CD4-positive, alpha-beta T cell (primary cell): ENCODE results near the gene LHFPL3. TPM values are rescaled to one million over a fixed set of nuclear protein-coding genes. Genes with fewer than 3 reads are reported as not detected.

ENCODE experiments used
- ATAC-seq: fragments of 200-7000 bp; cut with Tn5 transposase; one replicate; pipeline ENCODE4 v1.10.0; 2022; ENCODE audit warnings: mild to moderate bottlenecking; ENCODE audit not compliant: poor library complexity
- CTCF ChIA-PET: fragments of 350-600 bp; sonication (Branson Sonifier 250); formaldehyde crosslinking; loops from one replicate; lab custom pipeline; 2021; ENCODE audit warnings: antibody characterized with exemption, inconsistent platforms; lab: Charles Lee
- POLR2A ChIA-PET: fragments of 350-600 bp; sonication (Branson Sonifier 250); formaldehyde crosslinking; loops from one replicate; lab custom pipeline; 2021; ENCODE audit warnings: antibody characterized with exemption, inconsistent platforms; lab: Charles Lee
- DNase-seq, 14 experiments: peaks; one replicate each; pipeline ENCODE4 v3.0.0-alpha.2; 2013 to 2020; ENCODE audit warnings: mixed read lengths in 2 of 14
- H3K27ac ChIP-seq, 2 donors: one replicate each; pipeline versions ENCODE4 v1.5.1 to v1.7.0; 2013; ENCODE audit warnings: low read length in 2 of 2, low read depth in 1 of 2, mild to moderate bottlenecking in 1 of 2
- H3K27me3 ChIP-seq, 2 experiments: 1 replicate in 1 of 2; 2 replicates in 1 of 2; pipeline versions ENCODE4 v1.6.1 to v1.7.0; 2013; ENCODE audit warnings: low read length in 2 of 2, control low read depth in 1 of 2, mild to moderate bottlenecking in 1 of 2, moderate library complexity in 1 of 2; ENCODE audit not compliant: insufficient read depth in 2 of 2, control insufficient read depth in 1 of 2
- H3K36me3 ChIP-seq: one replicate; pipeline ENCODE4 v1.6.1; 2013; ENCODE audit warnings: low read length, control low read depth; ENCODE audit not compliant: insufficient read depth
- H3K4me1 ChIP-seq: one replicate; pipeline ENCODE4 v1.6.1; 2013; ENCODE audit warnings: low read length, control low read depth; ENCODE audit not compliant: insufficient read depth
- H3K4me3 ChIP-seq: one replicate; pipeline ENCODE4 v1.5.1; 2013; ENCODE audit warnings: mild to moderate bottlenecking, low read length, moderate library complexity
- H3K9me3 ChIP-seq, 2 experiments: 1 replicate in 1 of 2; 2 replicates in 1 of 2; pipeline versions ENCODE4 v1.6.1 to v1.7.0; 2013; ENCODE audit warnings: low read length in 2 of 2, mild to moderate bottlenecking in 2 of 2, control low read depth in 1 of 2, moderate library complexity in 1 of 2; ENCODE audit not compliant: control insufficient read depth in 1 of 2, insufficient read depth in 1 of 2
- H3K27ac Mint-ChIP-seq: one replicate; pipeline ENCODE4 v1.8.0; 2020; ENCODE audit warnings: mixed read lengths
- H3K27me3 Mint-ChIP-seq: one replicate; pipeline ENCODE4 v1.8.0; 2021; ENCODE audit warnings: mixed read lengths
- H3K36me3 Mint-ChIP-seq: one replicate; pipeline ENCODE4 v1.8.0; 2021; ENCODE audit warnings: low read depth, mixed read lengths
- H3K4me1 Mint-ChIP-seq: one replicate; pipeline ENCODE4 v1.8.0; 2021; ENCODE audit warnings: low read depth, mixed read lengths
- H3K4me3 Mint-ChIP-seq: one replicate; pipeline ENCODE4 v1.8.0; 2020; ENCODE audit warnings: mild to moderate bottlenecking, mixed read lengths
- H3K9me3 Mint-ChIP-seq: one replicate; pipeline ENCODE4 v1.8.0; 2020; ENCODE audit warnings: mixed read lengths
- intact Hi-C, 2 experiments: fragments of 100-400 bp; cut with DNase I in 1 of 2; cut with micrococcal nuclease in 1 of 2; formaldehyde crosslinking; loops; one replicate each; pipeline versions ENCODE4 v1.15.1 to v1.9.0; 2023 to 2025; cut with DNase I, micrococcal nuclease
- total RNA-seq, 174 experiments: library from RNA in 2 of 174; stranded (reverse) in 2 of 174; gene quantifications; one replicate each; pipeline ENCODE4 v1.2.3 and lab custom pipeline; 2021 to 2026
- TF ChIP-seq, protein P1 (sequence below): fragments of 200-600 bp; IDR thresholded peaks from one replicate; pipeline ENCODE4 v1.8.0; 2022; ENCODE audit warnings: antibody characterized with exemption, mild to moderate bottlenecking

LHFPL3 gene
- total RNA-seq, 2 experiments from 2014 or later = not detected

- TF ChIP-seq, protein P1, sequence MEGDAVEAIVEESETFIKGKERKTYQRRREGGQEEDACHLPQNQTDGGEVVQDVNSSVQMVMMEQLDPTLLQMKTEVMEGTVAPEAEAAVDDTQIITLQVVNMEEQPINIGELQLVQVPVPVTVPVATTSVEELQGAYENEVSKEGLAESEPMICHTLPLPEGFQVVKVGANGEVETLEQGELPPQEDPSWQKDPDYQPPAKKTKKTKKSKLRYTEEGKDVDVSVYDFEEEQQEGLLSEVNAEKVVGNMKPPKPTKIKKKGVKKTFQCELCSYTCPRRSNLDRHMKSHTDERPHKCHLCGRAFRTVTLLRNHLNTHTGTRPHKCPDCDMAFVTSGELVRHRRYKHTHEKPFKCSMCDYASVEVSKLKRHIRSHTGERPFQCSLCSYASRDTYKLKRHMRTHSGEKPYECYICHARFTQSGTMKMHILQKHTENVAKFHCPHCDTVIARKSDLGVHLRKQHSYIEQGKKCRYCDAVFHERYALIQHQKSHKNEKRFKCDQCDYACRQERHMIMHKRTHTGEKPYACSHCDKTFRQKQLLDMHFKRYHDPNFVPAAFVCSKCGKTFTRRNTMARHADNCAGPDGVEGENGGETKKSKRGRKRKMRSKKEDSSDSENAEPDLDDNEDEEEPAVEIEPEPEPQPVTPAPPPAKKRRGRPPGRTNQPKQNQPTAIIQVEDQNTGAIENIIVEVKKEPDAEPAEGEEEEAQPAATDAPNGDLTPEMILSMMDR = no peak
- Mint-ChIP-seq H3K27me3 (no peaks in the 10 kb centered on the region), H3K4me3 (no peak overlapping the region), H3K36me3 (no peaks in the 10 kb centered on the region), H3K27ac (no peak overlapping the region), H3K4me1 (no peaks in the 10 kb centered on the region), H3K9me3 (no peaks in the 10 kb centered on the region)
- no peak overlapping the region for H3K27ac ChIP-seq
- no peak overlapping the region for H3K4me3 ChIP-seq
- H3K9me3 ChIP-seq = no peaks in the 10 kb centered on the region
- DNase-seq (no peak), ATAC-seq (no peak)
- no peaks in the 10 kb centered on the region for H3K4me1 ChIP-seq
- no peaks in the 10 kb centered on the region for H3K36me3 ChIP-seq
- ChIA-PET CTCF (no interaction called here), POLR2A (no interaction called here)
- H3K27me3 ChIP-seq = no peaks in the 10 kb centered on the region
- intact Hi-C loops = no loop called here
These were observed 209.7 kb downstream of the LHFPL3 start for GRCh38 chr7:104538152-104538551.

GRCh38 chr7:104541897-104542296, 213.5 kb downstream of the LHFPL3 start:
- intact Hi-C loops = no loop called here
- Histone ChIP-seq H3K9me3 (no peaks in the 10 kb centered on the region), H3K36me3 (no peaks in the 10 kb centered on the region), H3K27ac (no peak overlapping the region), H3K4me1 (no peaks in the 10 kb centered on the region), H3K27me3 (no peaks in the 10 kb centered on the region), H3K4me3 (no peak overlapping the region)
- TF ChIP-seq, protein P1 = no peak
- ChIA-PET CTCF (no interaction called here), POLR2A (no interaction called here)
- Mint-ChIP-seq H3K4me3 (no peak overlapping the region), H3K9me3 (no peaks in the 10 kb centered on the region), H3K27ac (no peak overlapping the region), H3K4me1 (no peaks in the 10 kb centered on the region), H3K36me3 (no peaks in the 10 kb centered on the region), H3K27me3 (no peaks in the 10 kb centered on the region)
- DNase-seq = no peak
- no peak for ATAC-seq

GRCh38 chr7:104548861-104549260, 220.5 kb downstream of the LHFPL3 start:
- Mint-ChIP-seq H3K27me3 (no peaks in the 10 kb centered on the region), H3K4me1 (no peaks in the 10 kb centered on the region), H3K36me3 (no peaks in the 10 kb centered on the region), H3K9me3 (no peaks in the 10 kb centered on the region), H3K27ac (no peak overlapping the region), H3K4me3 (no peak overlapping the region)
- Histone ChIP-seq H3K4me3 (no peak overlapping the region), H3K9me3 (no peaks in the 10 kb centered on the region), H3K36me3 (no peaks in the 10 kb centered on the region), H3K27ac (no peak overlapping the region), H3K4me1 (no peaks in the 10 kb centered on the region), H3K27me3 (no peaks in the 10 kb centered on the region)
- intact Hi-C loops = no loop called here
- ATAC-seq = no peak
- TF ChIP-seq, protein P1 = no peak
- no peak for DNase-seq
- ChIA-PET POLR2A (no interaction called here), CTCF (no interaction called here)
